Activated CD4-positive, alpha-beta T cell treated with anti-CD3 and anti-CD28 coated beads, Interleukin-2, Interleukin-6, amounts not matched to agents 100 ng/mL and 50 ng/mL, durations not matched to agents 16 hours and 8 hours (primary cell): ENCODE results near the gene DBNDD2.

Experiments
- DNase-seq: peaks from one replicate; pipeline ENCODE4 v3.0.0-alpha.2; 2020

DBNDD2 gene

DNA sequence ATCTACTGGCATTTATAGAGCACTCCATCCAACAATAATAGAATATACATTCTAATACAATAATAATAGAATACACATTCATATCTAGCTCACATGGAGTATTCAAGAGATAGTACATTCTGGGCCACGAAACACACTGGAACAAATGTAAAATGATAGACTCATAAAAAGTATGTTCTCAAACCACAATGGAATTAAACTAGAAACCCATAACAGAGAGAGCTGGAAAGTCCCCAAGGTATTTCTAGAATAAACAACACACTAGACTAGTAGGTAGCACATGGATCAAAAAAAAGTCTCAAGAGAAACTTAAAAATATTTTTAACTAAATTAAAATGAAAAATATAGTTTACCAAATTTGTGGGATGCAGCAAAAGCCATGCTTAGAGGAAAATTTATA lies 20.8 kb upstream of the DBNDD2 start:
- DNase-seq, result no peak

DNA sequence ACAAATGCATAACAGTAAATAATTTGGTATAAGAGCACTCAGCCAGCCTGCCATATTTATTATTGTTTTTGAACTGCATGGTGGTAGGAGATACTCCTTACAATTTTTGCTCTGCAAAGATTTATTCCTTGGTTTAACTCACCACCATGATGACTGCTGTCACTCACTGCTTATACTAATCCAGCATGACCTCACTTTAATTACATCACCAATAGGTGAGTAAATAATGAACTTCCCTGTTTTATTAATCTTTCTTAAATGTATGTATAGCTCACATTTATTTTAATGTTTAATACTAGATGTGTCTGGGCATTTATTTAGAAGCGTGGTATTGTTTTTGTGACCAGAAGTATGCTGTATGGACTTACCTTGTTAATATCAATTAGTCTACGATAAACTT lies 17.2 kb upstream of the DBNDD2 start:
- no peak for DNase-seq

DNA sequence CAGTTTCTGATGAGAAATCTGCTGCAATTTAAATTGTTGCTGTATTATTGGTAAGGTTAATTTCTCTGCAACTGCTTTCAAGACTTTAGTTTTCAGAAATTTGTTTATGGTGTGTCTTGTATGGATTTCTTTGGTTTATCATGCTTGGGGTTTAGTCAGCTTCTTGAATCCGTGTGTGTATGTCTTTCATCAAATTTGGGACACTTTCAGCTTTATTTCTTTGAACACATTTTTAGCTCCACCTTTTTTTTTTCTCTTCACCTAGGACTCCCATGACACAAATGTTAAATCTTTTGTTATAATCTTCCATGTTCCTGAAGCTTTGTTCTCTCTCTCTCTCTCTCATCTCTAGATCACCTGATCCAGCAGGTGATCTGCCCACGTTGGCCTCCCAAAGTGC lies 16.5 kb upstream of the DBNDD2 start:
- no peak for DNase-seq

DNA sequence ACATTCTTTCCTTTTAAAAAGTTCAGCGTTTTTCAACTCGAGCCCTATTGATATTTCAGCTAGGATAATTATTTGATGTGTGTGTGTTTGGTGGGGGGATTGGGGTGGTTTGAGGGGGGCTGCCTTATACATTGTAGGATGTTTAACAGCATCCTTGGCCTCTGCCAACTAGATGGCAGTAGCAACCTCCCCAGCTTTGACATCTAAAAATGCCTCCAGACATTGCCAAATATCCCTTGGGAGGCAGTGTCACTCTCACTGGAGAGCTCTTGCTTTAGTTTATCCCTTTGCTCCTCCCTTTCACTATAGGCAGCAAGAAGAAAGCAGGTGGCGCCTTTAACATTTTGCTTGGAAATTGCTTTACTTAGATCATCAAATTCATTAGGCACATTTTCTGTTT lies 15.4 kb upstream of the DBNDD2 start:
- DNase-seq, result no peak

DNA sequence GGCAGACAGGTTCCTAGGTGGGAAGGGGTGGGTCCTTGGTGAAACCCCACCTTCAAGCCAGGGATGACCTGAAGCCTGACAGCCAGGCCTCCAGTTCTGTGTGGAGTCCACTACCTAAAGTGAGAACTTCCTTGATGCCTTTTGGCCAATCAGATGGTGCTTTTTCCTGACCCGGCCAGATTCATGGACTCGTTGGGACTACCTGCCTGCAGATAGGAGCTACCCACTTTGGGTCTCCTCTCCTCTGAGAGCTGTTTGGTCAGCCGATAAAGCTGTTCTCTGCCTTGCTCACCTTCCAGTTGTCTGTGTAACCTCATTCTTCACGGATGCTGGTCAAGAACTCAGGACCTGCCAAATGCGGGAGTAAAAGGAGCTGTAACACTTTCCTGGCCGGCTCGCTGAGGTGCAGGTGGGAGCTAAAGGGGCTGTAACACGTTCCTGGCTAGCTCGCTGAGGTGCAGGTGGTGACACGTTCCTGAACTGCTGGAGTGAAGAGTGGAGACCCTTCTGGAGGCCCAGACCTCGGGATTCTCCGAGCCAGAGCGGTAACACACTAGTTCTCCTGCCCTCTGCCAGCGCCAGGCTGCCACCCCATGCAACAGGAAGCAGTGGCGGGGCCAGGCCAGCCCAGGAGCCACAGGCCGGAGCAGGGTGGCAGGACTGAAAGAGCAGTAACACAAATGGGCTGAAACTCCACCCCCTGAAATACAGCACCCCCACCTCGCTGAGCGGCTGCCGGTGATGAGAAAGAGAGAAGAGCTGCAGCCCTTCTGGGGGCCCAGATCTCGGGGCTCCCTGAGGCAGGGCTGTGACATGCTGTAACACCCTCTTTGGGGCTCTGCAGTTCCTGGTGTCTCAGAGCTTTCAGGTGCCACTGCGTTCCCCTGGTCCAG lies 13.6 kb upstream of the DBNDD2 start:
- DNase-seq, result no peak

DNA sequence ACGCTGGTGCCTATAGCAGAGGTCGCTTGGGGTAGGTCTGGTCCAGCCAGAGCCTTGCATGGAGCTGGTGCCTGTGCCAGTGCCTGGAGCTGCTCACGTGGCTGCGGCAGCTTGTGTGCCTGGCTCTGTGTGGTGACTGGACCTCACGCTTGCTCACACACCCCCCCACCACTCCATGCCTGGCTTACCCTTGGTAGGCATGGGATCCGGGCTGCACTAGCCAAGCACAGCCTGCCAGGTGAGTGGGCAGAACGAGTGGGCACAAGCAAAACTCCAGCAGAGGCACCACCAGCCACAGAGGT lies 13.0 kb upstream of the DBNDD2 start:
- no peak for DNase-seq

DNA sequence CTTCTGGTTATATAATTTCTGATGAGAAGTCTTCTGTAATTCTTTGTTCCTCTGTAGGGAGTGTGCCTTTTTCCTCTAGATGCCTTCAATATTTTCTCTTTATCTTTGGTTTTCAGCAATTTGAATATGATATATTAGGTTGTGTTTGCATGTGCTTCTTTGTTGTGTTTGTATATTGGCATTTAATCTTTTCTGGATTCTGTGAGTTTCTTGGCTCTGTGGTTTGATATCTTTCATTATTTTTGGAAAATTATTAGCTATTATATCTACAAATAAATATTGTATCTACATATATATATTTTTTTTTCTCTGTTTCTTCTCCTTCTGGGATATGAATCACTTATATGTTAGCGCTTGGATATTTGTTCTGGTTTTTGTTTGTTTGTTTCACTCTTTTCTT lies 9.1 kb upstream of the DBNDD2 start:
- DNase-seq, result no peak

DNA sequence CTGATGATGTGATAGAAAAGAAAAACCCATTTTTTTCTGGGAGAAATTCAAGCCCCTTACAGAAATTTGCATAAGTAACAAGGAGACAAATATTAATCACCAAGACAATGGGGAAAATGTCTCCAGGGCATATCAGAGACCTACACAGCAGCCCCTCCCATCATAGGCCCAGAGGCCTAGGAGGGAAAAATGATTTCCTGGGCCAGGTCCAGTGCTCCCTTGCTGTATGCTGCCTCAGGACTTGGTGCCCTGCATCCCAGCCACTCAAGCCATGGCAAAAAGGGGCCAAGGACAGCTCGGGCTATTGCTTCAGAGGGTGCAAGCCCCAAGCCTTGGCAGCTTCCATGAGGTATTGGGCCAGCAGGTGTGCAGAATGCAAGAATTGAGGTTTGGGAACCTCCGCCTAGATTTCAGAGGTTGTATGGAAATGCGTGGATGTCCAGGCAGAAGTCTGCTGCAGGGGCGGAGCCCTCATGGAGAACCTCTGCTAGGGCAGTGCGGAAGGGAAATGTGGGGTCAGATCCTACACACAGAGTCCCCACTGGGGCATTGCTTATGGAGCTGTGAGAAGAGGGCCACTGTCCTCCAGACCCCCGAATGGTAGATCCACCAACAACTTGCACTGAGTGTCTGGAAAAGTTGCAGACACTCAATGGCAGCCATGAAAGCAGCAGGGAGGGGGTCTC lies 7.6 kb upstream of the DBNDD2 start:
- DNase-seq, result no peak

DNA sequence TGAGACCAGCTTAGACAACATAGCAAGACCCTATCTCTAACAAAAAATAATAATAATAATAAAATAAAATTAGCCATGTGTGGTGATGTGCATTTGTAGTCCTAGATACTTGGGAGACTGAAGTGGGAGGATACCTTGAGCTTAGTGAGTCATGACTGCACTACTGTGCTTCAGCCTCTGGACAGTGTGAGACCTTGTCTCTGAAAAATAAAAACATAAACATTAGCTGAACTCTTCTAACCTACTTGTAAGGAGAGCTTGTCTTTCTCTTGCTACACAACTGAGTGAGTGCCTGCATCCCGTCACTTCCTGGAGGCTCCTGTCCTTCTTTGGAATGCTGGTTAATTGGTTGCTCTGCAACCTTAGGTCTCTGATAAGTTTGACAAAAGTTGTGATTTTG lies 5.1 kb upstream of the DBNDD2 start:
- DNase-seq, result no peak

DNA sequence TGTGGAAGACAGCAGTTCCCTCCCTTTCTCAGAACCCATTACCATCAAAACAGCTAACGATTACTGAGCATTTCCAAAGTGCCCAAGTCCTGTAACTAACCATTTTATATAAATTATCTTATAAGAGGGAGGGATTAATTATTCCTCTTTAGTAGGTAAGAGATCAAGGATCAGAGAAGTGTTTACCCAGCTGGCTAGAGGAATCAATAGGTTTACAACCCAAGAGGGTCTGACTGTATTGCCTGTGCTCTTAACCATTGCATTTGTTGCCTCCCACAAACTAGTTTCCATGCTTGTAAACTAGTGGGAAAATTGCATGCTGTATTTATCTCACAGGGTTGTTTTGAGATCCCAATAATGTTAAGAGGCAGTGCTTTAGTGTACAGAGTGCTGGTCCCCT lies 3.7 kb upstream of the DBNDD2 start:
- no peak for DNase-seq

DNA sequence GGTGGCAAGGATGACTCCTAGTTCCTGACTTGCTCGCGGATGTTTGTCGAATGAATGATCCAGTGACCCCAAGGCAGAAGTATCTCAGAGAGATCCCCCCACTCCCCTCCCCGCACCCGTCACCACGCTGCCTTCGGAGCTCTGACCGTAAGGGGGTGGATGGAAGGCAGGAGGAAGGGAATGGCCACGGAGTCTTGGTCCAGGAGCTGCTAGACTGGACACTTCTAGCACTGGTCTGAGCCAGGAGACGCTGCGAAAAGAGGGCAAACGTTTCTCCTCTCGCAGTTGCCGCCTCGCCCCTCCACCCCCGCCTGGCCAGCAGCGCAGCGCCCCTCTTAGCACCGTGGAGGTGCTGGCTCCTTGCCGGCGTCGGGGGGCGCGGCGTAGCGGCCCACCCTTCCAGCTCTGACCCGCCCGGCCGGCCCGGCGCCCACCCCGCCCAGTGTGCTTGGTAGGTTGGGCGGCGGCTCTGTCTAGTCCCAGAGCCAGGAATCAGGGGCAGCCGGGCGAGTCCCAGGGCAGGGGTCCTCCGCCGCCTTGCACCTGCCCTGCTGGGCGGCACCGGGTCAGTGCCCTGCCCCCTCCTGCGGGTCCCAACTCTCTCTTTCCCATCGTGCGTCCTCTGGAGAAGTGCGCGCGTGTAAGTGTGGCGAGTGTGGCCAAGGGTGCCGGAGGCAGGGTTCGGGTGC lies 2.4 kb upstream of the DBNDD2 start:
- DNase-seq, result no peak

DNA sequence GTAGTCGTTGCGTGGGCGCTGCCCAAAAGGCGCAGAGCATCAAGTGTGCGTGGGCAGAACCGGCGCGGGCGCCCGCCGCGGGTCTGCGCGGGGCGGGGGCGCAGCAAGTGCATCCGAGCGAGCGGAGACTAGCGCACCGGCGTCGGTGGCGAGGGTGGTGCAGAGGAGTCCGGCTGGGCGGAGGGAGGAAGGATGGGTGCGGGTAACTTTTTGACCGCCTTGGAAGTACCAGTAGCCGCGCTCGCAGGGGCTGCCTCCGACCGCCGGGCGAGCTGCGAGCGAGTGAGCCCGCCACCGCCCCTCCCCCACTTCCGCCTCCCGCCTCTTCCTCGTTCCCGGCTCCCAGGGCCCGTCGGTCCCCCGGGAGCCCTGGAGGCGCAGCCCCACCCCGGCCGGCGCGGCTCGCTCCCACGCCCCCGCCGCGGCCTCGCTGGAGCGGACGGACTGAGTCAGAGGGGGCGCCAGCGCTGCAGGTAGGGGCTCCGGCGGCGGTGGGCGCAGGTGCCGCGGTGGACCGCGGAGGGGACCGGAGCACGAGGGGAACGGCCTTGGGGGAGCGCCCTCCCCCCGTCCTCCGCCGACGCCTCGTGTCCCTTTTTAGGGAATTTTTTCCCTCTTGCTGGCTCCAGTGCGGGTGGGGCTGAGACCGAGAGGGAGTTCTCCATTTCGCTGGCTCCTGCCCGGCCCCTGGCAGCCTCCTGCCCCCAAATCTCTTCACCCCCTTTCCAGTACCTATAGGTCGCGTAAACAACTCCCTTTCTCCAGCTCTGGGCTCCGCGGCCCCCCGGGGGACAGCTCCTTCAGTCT lies 1.6 kb upstream of the DBNDD2 start:
- peak; percentile 37 for DNase-seq

DNA sequence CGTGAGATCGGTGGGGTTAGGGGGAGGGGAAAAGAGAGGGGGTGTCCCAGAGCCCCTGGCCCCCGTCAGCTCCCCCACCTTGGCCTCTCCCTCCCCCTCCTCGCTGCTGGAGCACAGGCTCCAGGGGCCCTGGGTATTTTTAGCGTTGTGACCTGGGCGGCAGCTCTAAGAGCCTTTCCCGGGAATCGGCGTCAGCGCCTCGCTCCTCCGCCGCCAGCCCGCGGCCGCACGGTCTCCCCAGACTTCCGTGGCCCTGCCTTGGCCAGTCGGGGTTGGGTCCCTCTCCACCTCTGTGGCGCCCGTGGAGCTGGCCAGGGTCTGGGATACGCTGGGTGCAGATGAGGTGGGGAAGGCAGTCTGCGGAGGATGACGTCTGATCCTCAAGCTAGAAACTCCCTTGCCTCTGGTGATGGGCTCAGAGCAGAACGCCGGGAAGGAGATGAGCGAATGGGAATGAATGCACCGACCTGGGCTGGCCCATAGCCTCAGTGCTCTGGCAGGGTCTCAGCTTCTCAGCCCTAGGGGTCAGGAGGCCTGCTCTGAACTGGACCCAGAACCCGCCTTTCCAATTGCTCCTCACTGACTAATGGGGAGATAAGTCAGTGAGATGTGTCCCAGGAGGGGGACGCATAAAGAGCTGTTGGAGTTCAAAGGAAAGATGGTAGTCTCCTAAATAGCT lies 883 bp upstream of the DBNDD2 start:
- no peak for DNase-seq

DNA sequence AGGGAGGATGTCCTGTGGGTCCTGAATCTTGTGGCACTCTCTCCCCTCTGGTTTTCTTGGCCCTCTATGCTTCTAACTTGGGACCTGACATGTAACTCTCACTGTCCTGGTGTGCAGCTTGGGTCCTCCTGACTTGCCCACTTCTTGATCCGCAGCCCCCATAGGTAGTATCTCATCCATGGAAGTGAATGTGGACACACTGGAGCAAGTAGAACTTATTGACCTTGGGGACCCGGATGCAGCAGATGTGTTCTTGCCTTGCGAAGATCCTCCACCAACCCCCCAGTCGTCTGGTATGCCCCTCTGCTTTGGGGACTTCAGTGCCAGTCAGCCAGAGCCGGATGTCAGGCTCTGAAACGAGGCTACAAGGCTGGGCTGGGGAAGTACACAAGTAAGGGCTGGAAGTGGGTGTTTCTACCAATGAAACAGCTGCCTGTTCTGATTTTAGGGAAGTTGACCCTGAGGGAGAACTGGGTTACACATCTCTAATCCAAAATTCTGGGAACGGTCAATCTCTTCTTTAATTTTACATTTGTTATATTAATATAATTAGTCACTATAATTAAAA lies 641 bp downstream of the DBNDD2 start:
- no peak for DNase-seq

DNA sequence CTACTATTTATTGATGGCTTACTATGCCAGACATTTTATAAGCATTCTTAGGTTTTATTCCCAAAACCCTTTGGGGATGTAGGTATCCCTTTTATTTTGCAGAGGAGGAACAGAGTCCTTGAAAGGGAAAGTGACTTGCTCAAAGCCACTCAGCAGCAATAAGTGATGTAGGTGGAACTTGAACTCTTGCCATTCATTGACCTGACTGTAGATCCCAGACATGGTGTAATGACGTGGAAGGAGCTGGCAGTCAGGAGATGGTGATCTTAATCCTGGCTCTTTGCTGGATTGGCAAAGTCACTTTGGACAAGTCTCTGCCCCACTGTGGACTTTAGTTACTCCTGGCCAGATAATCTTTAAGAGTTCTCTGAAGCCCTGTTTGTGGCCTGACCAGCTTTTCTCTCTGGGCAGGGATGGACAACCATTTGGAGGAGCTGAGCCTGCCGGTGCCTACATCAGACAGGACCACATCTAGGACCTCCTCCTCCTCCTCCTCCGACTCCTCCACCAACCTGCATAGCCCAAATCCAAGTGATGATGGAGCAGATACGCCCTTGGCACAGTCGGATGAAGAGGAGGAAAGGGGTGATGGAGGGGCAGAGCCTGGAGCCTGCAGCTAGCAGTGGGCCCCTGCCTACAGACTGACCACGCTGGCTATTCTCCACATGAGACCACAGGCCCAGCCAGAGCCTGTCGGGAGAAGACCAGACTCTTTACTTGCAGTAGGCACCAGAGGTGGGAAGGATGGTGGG lies 1.6 kb downstream of the DBNDD2 start:
- no peak for DNase-seq

DNA sequence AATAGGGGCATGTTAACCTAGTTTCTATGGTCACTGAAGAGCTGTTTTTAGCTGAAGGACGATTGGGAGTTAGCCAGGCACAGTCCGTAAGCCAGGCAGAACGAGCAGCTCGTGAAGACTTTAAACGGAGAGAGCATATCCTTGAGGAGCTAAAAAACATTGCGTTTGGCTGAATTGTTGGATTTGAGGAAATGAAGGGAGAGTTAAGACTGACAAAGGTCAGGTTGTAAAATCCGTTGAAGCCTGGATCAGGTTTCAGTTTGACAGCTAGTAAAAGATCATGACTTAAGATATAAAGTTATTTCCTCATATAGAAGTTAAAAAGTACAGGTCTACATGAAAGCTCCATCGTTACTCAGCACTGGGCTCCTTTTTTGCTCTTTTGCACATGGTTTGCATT lies 2.8 kb downstream of the DBNDD2 start:
- no peak for DNase-seq

DNA sequence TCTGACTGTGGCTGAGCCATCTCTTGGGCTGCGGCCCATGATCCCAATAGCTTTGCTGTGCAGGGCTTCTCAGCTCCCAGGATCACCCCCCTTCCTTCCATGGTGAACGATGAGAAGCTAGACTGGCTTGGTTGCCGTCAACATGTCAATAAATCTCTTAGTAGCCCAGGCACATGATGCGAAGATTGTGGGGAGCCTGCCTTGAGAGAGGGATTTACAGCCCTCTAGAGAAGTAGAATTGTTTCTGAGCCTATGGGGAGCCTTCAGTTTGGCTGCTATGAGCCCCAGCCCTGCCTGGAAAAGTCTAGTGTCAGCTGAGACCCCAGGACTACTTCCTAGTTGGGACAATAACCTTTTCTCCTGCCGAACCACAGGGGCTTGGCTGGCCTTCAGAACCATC lies 4.6 kb downstream of the DBNDD2 start:
- DNase-seq, result no peak

DNA sequence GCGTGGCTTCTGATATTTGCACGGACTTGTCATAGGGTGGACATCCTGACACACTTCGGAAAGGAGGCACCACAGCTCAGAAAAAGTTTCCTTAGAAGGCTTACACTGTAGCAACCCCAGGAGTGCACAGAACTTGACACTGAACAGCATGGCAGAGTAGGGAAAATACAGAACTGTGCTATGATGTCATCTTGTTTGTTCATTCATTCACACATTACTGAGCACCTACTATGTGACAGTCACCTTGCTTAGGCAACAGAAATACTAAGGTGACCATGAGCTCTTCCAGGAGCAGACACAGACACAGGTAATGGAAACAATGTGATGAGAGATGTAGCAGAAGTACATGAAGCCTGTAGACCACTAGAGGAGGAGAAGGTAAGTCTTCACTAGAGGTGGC lies 5.4 kb downstream of the DBNDD2 start:
- no peak for DNase-seq

DNA sequence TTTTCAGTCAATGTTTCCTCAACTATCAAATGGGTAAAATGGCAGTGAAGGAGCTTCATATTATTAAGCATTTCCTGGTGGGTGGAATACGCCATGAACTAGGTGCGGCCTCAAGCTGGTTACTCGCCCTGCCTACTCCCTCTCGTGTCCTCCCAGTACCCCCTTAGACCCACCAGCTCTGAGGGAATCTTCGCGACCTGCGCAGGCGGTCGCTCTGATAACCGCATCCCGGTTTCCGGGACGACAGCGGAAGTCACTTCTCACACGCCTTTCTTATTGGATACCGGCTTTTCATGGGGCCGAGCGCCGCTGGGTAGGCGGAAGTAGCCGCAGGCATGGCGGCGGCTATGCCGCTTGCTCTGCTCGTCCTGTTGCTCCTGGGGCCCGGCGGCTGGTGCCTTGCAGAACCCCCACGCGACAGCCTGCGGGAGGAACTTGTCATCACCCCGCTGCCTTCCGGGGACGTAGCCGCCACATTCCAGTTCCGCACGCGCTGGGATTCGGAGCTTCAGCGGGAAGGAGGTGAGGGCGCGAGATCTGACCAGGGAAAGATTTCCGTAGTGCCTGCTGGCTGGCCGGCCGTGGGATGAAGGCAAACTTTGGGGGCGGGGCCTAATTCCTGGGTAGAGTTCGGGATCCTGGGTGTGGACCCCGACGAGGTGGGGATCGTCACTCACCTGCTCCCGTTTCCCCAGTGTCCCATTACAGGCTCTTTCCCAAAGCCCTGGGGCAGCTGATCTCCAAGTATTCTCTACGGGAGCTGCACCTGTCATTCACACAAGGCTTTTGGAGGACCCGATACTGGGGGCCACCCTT lies 7.9 kb downstream of the DBNDD2 start, which contains the start of gene PIGT:
Gene PIGT (plus strand): TSS at position 320 of the 816 bp plus-strand sequence. CDS start 16 bp downstream, at position 336.
- peak; percentile 93 for DNase-seq

DNA sequence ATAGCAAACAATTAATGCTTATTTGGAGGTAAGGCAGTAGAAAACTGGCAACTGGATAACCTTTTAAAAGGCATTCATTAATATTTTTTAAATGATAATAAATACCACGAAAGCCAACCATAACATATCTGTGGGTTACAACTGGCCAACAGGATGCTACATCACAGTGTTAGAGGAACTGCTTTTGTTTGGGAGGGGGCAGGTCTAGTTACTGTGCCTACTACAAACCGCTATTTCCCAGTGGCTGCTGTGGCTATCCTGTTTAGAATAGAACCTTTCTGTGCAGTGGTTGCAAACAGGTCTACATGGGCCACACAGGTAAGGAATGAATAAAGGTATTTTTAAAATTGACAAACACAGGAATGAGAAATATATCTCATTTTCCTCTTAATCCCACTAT lies 8.8 kb downstream of the DBNDD2 start:
- no peak for DNase-seq
